Adrenal gland (tissue), 12 donors: ENCODE data around the gene CGGBP1. TPM values are rescaled to one million over a fixed set of nuclear protein-coding genes. Genes with fewer than 3 reads are reported as not detected.

Experiments used
- DNase-seq, 7 donors: peaks; one replicate each; pipeline ENCODE4 v3.0.0-alpha.2; 2019 to 2020
- H3K27ac ChIP-seq, 5 donors: fragments of 200-600 bp; sonication (generic) in 4 of 5; 1 replicate in 3 of 5; 2 replicates in 2 of 5; pipeline versions ENCODE4 v1.5.1 to v1.8.0; 2016 to 2020; ENCODE audit warnings: mild to moderate bottlenecking in 1 of 5
- H3K27me3 ChIP-seq: fragments of 200-600 bp; 2 replicates; pipeline ENCODE4 v1.8.0; 2021
- H3K36me3 ChIP-seq, 2 donors: fragments of 200-600 bp; replicated peaks in 1 of 2; 1 replicate in 1 of 2; 2 replicates in 1 of 2; pipeline versions ENCODE4 v1.5.1 to v1.8.0; 2018 to 2022
- H3K4me1 ChIP-seq, 2 donors: fragments of 200-600 bp; replicated peaks in 1 of 2; 1 replicate in 1 of 2; 2 replicates in 1 of 2; pipeline versions ENCODE4 v1.5.1 to v1.8.0; 2018 to 2021
- H3K4me3 ChIP-seq, 4 donors: fragments of 200-600 bp; sonication (generic) in 3 of 4; one replicate each; pipeline ENCODE4 v1.5.1; 2016 to 2018
- H3K9me3 ChIP-seq, 3 donors: fragments of 200-600 bp; sonication (generic) in 1 of 3; replicated peaks in 1 of 3; 1 replicate in 2 of 3; 2 replicates in 1 of 3; pipeline versions ENCODE4 v1.5.1 to v1.8.0; 2016 to 2021
- POLR2A ChIP-seq, 2 donors: fragments of 450-650 bp; IDR thresholded peaks; one replicate each; pipeline ENCODE4 v1.6.1; 2017; ENCODE audit warnings: antibody characterized with exemption in 2 of 2, mild to moderate bottlenecking in 2 of 2, moderate library complexity in 1 of 2
- WGBS, 4 donors: extraction: QIAGEN DNeasy Blood & Tissue Kit in 2 of 4; methylation state at CpG; one replicate each; pipeline versions ENCODE4 v1.1.5 to v1.1.7; 2013 to 2017; 5-methylcytosine and 5-hydroxymethylcytosine counted together
- intact Hi-C, 2 donors: fragments of 100-400 bp; cut with DNase I; formaldehyde crosslinking; loops; one replicate each; pipeline versions ENCODE4 v1.14.1 to v1.15.0; 2022 to 2023
- polyA plus RNA-seq, 3 donors: library from polyadenylated mRNA; stranded (reverse); fragments of 200-250 nt in 2 of 3; fragments of 350-450 nt in 1 of 3; fragmentation: Illumina TruSeq in 1 of 3; extraction: RNeasy Lipid Tissue Mini Kit (QIAGEN cat#74804) in 1 of 3; gene quantifications; one replicate each; pipeline ENCODE4 v1.2.3, GENCODE V29; 2013 to 2014
- total RNA-seq, 9 donors: library from RNA; depleted of rRNA in 4 of 9; stranded (reverse); fragments of >200 nt in 4 of 9; fragments of 120-200 nt in 1 of 9; fragmentation: NEBNext Ultra II Directional in 1 of 9; extraction: Animal tissue kit (Norgen Biotek cat#: 25700) in 1 of 9; gene quantifications; one replicate each; pipeline versions ENCODE4 v1.1.0 to v1.2.4, GENCODE V29; 2013 to 2023
- TF ChIP-seq, protein P1 (sequence below), 6 experiments: fragments of 450-650 bp in 4 of 6; fragments of 200-600 bp in 2 of 6; sonication (generic) in 1 of 6; IDR thresholded peaks; 1 replicate in 5 of 6; 2 replicates in 1 of 6; pipeline versions ENCODE4 v1.5.1 to v1.8.0; 2016 to 2021; ENCODE audit warnings: antibody characterized with exemption in 6 of 6, mild to moderate bottlenecking in 2 of 6, moderate library complexity in 1 of 6
- donor health status: healthy with polysubstance abuse.
- donor health status: Bipolar disorder and iron deficiency.
- donor health status: DM: yes; HTN: yes; CAD: no.
- donor health status: DM: no; HTN: no; CAD: no.
- donor health status: DM: no; HTN: no; CAD: no.
- donor health status: DM: yes; HTN: yes; CAD: no.

The CGGBP1 gene
- total and polyA plus RNA-seq, 12 donors: 35.7 to 83.6 (median 55.0) TPM

DNA sequence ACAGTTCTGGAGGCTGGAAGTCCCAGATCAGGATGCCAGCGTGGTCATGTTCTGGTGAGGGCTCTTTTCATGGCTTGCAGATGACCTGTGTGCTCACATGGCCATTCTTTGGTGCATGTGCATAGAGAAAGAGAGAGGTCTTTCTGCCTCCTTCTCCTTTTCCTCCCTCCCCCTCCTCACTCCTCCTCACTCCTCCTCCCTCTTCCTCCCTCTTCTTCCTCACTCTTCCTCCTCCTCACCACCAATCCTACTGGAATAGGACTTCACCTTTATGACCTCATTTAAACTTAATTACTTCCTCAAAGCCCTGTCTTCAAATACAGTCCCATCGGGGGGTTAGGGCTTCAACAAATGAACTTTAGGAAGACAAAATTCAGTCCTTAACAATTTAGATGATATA is 24.0 kb upstream of the CGGBP1 start:
- DNase-seq: no peak
- Histone ChIP-seq H3K27ac (no peak overlapping the region), H3K9me3 (no peaks in the 10 kb centered on the region), H3K4me1 (peaks cover 0 to 9% of the 10 kb centered on the region in 2 donors), H3K27me3 (no peaks in the 10 kb centered on the region), H3K4me3 (no peak overlapping the region), H3K36me3 (peaks cover 0 to 8% of the 10 kb centered on the region in 2 donors)
- TF ChIP-seq, protein P1, sequence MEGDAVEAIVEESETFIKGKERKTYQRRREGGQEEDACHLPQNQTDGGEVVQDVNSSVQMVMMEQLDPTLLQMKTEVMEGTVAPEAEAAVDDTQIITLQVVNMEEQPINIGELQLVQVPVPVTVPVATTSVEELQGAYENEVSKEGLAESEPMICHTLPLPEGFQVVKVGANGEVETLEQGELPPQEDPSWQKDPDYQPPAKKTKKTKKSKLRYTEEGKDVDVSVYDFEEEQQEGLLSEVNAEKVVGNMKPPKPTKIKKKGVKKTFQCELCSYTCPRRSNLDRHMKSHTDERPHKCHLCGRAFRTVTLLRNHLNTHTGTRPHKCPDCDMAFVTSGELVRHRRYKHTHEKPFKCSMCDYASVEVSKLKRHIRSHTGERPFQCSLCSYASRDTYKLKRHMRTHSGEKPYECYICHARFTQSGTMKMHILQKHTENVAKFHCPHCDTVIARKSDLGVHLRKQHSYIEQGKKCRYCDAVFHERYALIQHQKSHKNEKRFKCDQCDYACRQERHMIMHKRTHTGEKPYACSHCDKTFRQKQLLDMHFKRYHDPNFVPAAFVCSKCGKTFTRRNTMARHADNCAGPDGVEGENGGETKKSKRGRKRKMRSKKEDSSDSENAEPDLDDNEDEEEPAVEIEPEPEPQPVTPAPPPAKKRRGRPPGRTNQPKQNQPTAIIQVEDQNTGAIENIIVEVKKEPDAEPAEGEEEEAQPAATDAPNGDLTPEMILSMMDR (IDR thresholded peaks at IDR 0.05): no peak
- no peak for TF ChIP-seq POLR2A (IDR thresholded peaks at IDR 0.05)
- intact Hi-C loops: no loop called here
- WGBS, 4 donors: 88 to 92% (median 90%) methylated on average over 2 of the region's 2 CpGs

DNA sequence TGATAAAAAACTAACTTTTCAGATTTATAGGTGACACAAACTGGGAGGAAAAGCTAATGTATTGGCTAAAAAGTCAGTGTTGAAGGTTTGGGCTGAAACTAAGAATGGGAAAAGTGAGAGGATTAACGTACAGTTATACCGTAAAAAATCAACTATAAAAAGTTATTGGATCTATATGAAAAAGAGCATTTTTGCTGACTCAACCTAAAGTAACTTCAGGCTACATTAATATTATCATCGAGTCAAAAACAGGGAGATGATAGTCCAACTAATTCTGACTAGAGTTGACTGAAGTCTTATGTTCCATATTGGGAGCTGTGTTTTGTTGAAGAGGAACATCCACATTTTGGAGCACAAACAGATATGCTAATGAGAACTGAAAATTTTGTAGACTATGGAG is 20.1 kb upstream of the CGGBP1 start:
- peaks cover 0 to 18% of the 10 kb centered on the region in 2 donors for H3K4me1 ChIP-seq
- H3K36me3 ChIP-seq: no peaks in the 10 kb centered on the region
- no peak for DNase-seq
- no peak overlapping the region for H3K27ac ChIP-seq
- intact Hi-C loops: no loop called here
- WGBS, 4 donors: 95 to 98% (median 97%) methylated on average over 3 of the region's 3 CpGs
- TF ChIP-seq, protein P1 (IDR thresholded peaks at IDR 0.05): no peak
- TF ChIP-seq POLR2A (IDR thresholded peaks at IDR 0.05): no peak
- no peaks in the 10 kb centered on the region for H3K27me3 ChIP-seq
- H3K4me3 ChIP-seq: no peak overlapping the region
- H3K9me3 ChIP-seq: no peaks in the 10 kb centered on the region

DNA sequence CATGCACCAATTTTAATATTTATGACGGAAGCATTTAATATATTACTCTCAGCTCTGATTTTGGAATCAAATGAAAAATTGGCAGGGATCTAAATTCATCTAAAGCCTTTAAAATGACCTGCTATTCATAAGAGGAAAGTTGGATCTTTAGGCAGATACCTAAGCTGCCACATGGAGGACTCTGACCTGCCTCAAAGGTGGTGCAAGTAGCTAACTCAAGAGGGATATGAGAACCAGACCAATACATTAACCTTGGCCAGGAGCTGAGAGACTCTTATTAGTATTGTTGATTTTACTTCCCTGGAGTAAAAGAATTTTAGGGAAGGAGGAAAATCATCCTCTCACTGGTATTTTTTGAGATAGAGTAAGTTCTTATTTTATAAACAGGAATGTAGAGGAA is 17.9 kb upstream of the CGGBP1 start:
- Histone ChIP-seq H3K27ac (no peak overlapping the region), H3K4me1 (peaks cover 0 to 22% of the 10 kb centered on the region in 2 donors), H3K4me3 (no peak overlapping the region), H3K9me3 (no peaks in the 10 kb centered on the region), H3K36me3 (no peaks in the 10 kb centered on the region), H3K27me3 (no peaks in the 10 kb centered on the region)
- intact Hi-C loops: no loop called here
- DNase-seq: no peak
- 96 to 99% (median 97%) methylated on average over 1 of the region's 1 CpG for WGBS, 4 donors
- TF ChIP-seq, protein P1 (IDR thresholded peaks at IDR 0.05): no peak
- no peak for TF ChIP-seq POLR2A (IDR thresholded peaks at IDR 0.05)

DNA sequence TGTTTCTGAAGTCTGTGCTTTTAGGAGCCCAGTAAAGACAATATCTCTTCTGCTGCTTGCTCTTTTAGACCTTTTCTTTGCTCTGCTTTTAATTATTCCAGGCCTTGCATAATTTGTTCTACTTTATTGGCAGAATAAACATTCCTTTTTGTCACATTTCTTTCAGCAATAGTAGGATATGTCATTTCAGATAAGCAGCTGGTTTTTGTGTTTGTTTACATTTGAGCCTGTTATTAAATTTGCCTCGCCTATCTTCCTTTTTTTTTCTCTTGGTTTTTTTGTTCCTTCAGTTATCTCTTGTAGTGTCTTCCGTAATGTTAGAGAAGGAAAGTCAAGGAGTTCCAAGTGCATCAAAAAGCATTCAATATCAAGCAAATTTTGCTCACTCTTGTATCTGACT is 16.7 kb upstream of the CGGBP1 start:
- peaks cover 0 to 22% of the 10 kb centered on the region in 2 donors for H3K4me1 ChIP-seq
- DNase-seq: no peak
- H3K9me3 ChIP-seq: no peaks in the 10 kb centered on the region
- H3K4me3 ChIP-seq: no peak overlapping the region
- no peaks in the 10 kb centered on the region for H3K36me3 ChIP-seq
- no peaks in the 10 kb centered on the region for H3K27me3 ChIP-seq
- 49 to 72% (median 64%) methylated on average over 2 of the region's 2 CpGs for WGBS, 4 donors
- no peak overlapping the region for H3K27ac ChIP-seq
- TF ChIP-seq POLR2A (IDR thresholded peaks at IDR 0.05): no peak
- TF ChIP-seq, protein P1 (IDR thresholded peaks at IDR 0.05): no peak
- intact Hi-C loops: no loop called here
